ENCODE data around the gene PLAC1.

DNA sequence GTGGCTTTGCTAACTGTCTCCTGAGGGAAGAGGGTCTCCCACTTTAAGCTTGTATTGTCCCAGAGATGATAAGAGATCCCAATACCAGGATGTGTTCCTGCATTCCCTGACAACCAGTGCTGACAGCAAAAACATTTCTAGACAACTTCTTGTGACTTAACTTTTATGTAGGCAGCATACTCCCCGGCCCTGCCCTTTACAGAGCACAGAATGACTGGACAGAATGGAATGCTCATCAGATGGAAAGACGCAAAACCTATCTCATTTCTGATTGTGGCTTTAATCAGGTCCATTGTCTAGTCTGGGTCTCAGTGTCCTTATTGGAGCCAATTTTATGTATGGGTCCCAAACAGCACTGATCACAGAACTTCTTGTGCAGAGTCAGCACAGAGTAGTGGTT lies 18.2 kb upstream of the PLAC1 start:
- TF ChIP-seq, protein P1, sequence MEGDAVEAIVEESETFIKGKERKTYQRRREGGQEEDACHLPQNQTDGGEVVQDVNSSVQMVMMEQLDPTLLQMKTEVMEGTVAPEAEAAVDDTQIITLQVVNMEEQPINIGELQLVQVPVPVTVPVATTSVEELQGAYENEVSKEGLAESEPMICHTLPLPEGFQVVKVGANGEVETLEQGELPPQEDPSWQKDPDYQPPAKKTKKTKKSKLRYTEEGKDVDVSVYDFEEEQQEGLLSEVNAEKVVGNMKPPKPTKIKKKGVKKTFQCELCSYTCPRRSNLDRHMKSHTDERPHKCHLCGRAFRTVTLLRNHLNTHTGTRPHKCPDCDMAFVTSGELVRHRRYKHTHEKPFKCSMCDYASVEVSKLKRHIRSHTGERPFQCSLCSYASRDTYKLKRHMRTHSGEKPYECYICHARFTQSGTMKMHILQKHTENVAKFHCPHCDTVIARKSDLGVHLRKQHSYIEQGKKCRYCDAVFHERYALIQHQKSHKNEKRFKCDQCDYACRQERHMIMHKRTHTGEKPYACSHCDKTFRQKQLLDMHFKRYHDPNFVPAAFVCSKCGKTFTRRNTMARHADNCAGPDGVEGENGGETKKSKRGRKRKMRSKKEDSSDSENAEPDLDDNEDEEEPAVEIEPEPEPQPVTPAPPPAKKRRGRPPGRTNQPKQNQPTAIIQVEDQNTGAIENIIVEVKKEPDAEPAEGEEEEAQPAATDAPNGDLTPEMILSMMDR (IDR thresholded peaks at IDR 0.05; ENCODE audit: poor library complexity), result no peak
- no peak for TF ChIP-seq EZH2 (IDR thresholded peaks at IDR 0.05; ENCODE audit: borderline replicate concordance)
- no peak for TF ChIP-seq EZH2phosphoT487 (IDR thresholded peaks at IDR 0.05; ENCODE audit: low read depth, severe bottlenecking, unreplicated experiment)
